Measurements from ENCODE around the gene CHST8. TPM values are rescaled to one million over a fixed set of nuclear protein-coding genes. Genes with fewer than 3 reads are reported as not detected.

Gene CHST8
- total and polyA plus RNA-seq, 4 donors, result 0.09 to 0.67 (median 0.24) TPM

GRCh38 chr19:33749016-33749415 lies 127.3 kb downstream of the CHST8 start:
- DNase-seq (no peak), ATAC-seq (ENCODE audit: insufficient read depth, low FRiP score) (no peak)
- H3K36me3 ChIP-seq (ENCODE audit: control insufficient read depth in 4 of 4, insufficient read depth in 4 of 4, low read length in 4 of 4), result no peaks in the 10 kb centered on the region
- no peak overlapping the region for H3K4me3 ChIP-seq
- TF ChIP-seq CTCF (IDR thresholded peaks at IDR 0.05; ENCODE audit: control extremely low read depth, extremely low read depth), result no peak
- H3K4me1 ChIP-seq (ENCODE audit: control insufficient read depth in 5 of 5, insufficient read depth in 5 of 5, low read length in 5 of 5), result no peaks in the 10 kb centered on the region
- H3K9me3 ChIP-seq (ENCODE audit: control insufficient read depth in 4 of 4, insufficient read depth in 3 of 4, low read length in 3 of 4), result no peaks in the 10 kb centered on the region
- no peak overlapping the region for H3K9ac ChIP-seq (ENCODE audit: insufficient read depth in 1 of 2, low read length in 2 of 2)
- no peak overlapping the region for H3K27ac ChIP-seq (ENCODE audit: low read depth in 1 of 2, low read length in 1 of 2)
- peaks cover 0 to 3% (median 0%) of the 10 kb centered on the region in 3 donors for H3K27me3 ChIP-seq (ENCODE audit: control insufficient read depth in 3 of 3, insufficient read depth in 3 of 3, low read length in 2 of 3)
- WGBS, 2 donors, result 73 to 84% methylated on average over 3 of the region's 3 CpGs

- H3K27me3 ChIP-seq (ENCODE audit: control insufficient read depth in 3 of 3, insufficient read depth in 3 of 3, low read length in 2 of 3), result peaks cover 0 to 3% (median 0%) of the 10 kb centered on the region in 3 donors
- TF ChIP-seq CTCF (IDR thresholded peaks at IDR 0.05; ENCODE audit: control extremely low read depth, extremely low read depth), result no peak
- DNase-seq (no peak), ATAC-seq (ENCODE audit: insufficient read depth, low FRiP score) (no peak)
- no peaks in the 10 kb centered on the region for H3K36me3 ChIP-seq (ENCODE audit: control insufficient read depth in 4 of 4, insufficient read depth in 4 of 4, low read length in 4 of 4)
- H3K9ac ChIP-seq (ENCODE audit: insufficient read depth in 1 of 2, low read length in 2 of 2), result no peak overlapping the region
- no peak overlapping the region for H3K4me3 ChIP-seq
- WGBS, 2 donors, result 88 to 89% methylated on average over 12 of the region's 12 CpGs
- no peak overlapping the region for H3K27ac ChIP-seq (ENCODE audit: low read depth in 1 of 2, low read length in 1 of 2)
- H3K4me1 ChIP-seq (ENCODE audit: control insufficient read depth in 5 of 5, insufficient read depth in 5 of 5, low read length in 5 of 5), result no peaks in the 10 kb centered on the region
- H3K9me3 ChIP-seq (ENCODE audit: control insufficient read depth in 4 of 4, insufficient read depth in 3 of 4, low read length in 3 of 4), result no peaks in the 10 kb centered on the region
Measured at GRCh38 chr19:33749619-33750175, 127.9 kb downstream of the CHST8 start.

GRCh38 chr19:33750587-33751435 lies 129.1 kb downstream of the CHST8 start:
- H3K27ac ChIP-seq (ENCODE audit: low read depth in 1 of 2, low read length in 1 of 2), result no peak overlapping the region
- no peaks in the 10 kb centered on the region for H3K9me3 ChIP-seq (ENCODE audit: control insufficient read depth in 4 of 4, insufficient read depth in 3 of 4, low read length in 3 of 4)
- H3K4me1 ChIP-seq (ENCODE audit: control insufficient read depth in 5 of 5, insufficient read depth in 5 of 5, low read length in 5 of 5), result no peaks in the 10 kb centered on the region
- H3K9ac ChIP-seq (ENCODE audit: insufficient read depth in 1 of 2, low read length in 2 of 2), result no peak overlapping the region
- WGBS, 2 donors, result 77 to 80% methylated on average over 18 of the region's 18 CpGs
- H3K36me3 ChIP-seq (ENCODE audit: control insufficient read depth in 4 of 4, insufficient read depth in 4 of 4, low read length in 4 of 4), result no peaks in the 10 kb centered on the region
- H3K27me3 ChIP-seq (ENCODE audit: control insufficient read depth in 3 of 3, insufficient read depth in 3 of 3, low read length in 2 of 3), result peaks cover 0 to 7% (median 3%) of the 10 kb centered on the region in 3 donors
- no peak for DNase-seq
- ATAC-seq (ENCODE audit: insufficient read depth, low FRiP score), result no peak
- no peak for TF ChIP-seq CTCF (IDR thresholded peaks at IDR 0.05; ENCODE audit: control extremely low read depth, extremely low read depth)
- no peak overlapping the region for H3K4me3 ChIP-seq

Data from lung (tissue), 12 donors.